HG03025 (cell line): ENCODE results near the gene DPPA5.
A peak's percentile ranks its signal among the peaks of the same experiment; 100 is the strongest.
"Not testable (repeated sequence)": the region's sequence is repeated elsewhere in the genome, so short reads cannot be mapped to it uniquely, and the experiment has no call there.

Experiments used
- ATAC-seq: cut with Tn5 transposase; IDR thresholded peaks from one replicate; pipeline ENCODE4 v1.9.1; 2021; ENCODE audit warnings: mild to moderate bottlenecking, moderate library complexity; ENCODE audit not compliant: unreplicated experiment, low FRiP score

Gene DPPA5

DNA sequence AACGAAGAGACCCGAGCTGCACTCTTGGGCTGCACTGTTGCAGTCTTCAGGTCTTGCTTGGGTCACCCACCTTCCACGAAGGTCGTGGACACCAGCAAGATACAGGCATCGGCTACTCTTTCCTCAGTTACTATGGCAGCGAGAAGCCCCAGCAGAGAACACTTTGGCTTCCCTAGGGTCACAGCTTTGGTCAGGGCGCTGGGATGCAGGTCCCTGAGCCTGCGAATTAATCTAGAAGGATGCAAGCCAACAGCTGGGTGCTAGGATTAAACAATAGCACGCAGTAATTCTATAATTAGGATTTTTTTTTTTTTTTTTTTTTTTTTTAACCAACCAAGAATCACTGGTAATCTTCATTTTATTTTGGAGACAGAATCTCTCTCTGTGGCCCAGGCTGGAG is 10.5 kb upstream of the DPPA5 start:
- ATAC-seq: no peak

DNA sequence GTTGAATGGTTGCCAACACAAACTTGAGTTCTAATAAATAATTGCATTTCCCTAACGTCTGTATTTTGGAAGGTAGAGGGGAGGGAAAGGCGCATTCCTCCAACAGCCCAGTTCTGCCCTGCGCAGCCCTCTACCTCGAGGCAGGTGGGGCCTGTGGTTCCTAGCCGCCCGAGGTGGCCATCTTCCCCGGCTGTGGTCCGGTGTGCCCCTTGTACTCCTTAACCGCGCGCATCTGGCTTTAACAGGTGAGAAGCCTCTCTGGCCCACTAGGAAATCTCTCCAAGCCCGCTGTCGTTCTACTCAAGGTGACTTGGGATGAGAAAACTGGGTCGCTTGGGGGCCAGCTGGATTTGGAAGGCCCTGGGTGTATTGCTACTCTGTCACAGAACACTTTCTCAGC is 10.0 kb upstream of the DPPA5 start:
- ATAC-seq: no peak

DNA sequence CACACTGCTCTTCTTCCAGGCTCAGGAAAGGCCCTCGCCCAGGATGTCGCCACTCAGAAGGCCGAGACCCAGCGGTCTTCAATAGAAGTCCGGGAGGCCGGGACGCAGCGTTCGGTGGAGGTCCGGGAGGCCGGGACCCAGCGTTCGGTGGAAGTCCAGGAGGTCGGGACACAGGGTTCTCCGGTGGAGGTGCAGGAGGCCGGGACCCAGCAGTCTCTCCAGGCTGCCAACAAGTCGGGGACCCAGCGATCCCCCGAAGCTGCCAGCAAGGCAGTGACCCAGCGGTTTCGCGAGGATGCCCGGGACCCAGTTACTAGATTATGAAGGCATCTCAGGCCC is 9.4 kb upstream of the DPPA5 start:
- ATAC-seq: no peak

DNA sequence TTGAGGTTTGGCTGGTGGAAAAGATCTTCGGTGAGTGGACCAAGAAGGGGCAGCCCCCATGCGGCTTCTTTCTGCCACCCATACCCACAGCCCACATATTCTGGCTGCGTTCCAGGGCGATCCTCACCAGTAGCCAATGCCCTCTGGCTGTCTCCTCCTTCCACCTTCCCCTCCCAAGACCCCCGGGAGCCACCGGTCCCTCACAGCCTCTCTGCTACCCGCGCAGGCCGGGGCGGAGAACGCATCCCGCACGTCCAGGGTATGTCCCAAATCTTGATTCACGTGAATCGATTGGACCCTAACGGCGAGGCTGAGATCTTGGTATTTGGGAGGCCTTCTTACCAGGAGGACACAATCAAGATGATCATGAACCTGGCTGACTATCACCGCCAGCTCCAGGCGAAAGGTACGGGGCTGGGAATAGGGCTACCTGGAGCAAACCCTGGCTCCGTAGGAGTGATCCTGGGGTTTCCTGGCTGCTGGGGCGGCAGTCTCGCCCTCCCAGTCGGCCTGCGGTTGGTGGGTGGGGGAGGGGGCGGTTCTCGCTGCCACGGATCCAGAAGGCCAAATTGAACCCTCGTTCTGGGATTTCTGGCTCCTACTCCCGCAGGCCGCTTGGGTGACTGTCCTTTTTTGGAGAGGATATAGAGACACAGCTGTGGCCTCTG is 8.9 kb upstream of the DPPA5 start:
- no peak for ATAC-seq

DNA sequence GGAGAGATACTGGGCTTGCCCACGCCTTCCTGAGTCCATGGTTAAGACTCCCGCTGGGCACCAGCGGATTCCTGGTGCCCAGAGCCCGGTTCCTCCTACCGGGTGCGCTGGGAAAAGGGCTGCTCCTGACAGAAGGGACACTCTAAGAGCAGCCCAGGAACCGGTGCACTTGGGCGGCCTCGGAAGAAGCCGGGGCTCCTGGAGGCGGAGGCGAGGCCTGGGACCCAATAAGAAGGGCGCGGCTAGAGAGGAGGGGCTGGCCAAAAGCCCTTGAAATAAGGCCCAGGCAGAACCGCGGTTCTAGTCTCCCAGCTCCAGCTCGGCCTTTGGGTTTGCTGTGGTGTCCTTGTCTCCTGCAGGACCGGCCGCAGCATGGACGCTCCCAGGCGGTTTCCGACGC is 8.3 kb upstream of the DPPA5 start, which contains the start of gene KHDC3L:
Gene KHDC3L, plus strand, starts transcription at position 301 of the 400 bp plus-strand sequence. Its CDS starts 72 bp downstream, at position 373.
- no peak for ATAC-seq

DNA sequence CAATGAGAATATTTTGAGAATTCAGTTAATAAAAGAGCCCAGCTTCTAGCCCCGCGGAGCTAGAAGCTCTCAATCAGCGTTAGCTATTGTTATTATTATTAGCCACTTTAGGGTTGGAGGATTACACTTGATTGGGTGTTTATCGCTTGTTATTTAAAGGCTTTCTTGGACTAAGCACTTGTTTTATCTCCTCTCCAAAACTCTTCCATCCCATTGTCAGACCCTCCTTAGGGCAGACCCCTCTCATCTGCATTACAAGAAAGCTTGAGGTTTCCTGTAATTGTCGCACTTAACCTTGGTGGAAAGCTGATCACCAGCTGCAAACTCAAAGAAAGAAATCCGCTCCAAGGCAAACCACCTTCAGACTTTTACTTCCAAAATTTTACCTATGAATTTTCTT is 4.8 kb downstream of the DPPA5 start:
- no peak for ATAC-seq

DNA sequence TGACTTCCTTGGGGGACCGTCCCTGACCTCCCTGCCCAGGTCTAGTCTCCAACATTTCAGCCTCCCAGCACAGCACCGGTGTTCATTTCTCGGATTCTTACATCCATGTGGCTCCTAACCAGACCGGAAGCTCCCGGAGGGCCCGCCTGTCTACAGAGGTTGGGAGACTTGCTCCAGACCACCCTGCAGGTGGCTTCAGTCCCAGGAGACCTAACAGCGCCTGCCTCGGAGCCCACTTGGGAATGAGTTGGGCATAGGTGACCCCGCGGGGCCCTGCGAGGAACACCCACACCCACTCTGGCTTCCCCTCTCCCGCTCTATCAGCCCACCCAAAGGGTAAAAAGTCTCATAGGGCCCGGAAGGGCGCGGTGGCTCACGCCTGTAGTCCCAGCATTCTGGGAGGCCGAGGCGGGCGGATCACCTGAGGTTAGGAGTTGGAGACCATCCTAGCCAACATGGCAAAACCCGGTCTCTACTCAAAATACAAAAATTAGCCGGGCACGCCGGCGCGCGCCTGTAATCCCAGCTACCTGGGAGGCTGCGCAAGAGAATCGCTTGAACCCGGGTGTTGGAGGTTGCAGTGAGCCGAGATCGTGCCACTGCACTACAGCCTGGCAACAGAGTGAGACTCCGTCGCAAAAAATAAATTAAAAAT is 5.4 kb downstream of the DPPA5 start:
- ATAC-seq: no peak

DNA sequence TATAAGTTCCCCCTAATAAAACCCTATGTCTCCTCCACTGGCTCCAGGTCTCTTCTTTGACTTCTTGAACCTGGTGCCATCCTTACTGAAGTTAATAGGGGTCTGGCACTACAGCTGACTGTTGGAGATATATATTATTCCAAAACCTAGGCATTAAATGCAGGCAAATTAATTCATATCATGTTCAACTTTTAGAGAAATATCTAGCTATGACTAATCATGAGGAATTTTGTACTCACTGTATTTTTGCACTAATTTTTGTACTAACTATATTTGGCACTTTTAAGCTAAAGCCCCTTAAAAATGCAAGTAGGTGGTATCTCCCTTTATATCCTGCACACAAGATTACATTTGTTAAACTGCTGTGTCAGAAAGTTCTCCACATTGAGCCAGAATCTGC is 10.9 kb downstream of the DPPA5 start:
- ATAC-seq: no peak

DNA sequence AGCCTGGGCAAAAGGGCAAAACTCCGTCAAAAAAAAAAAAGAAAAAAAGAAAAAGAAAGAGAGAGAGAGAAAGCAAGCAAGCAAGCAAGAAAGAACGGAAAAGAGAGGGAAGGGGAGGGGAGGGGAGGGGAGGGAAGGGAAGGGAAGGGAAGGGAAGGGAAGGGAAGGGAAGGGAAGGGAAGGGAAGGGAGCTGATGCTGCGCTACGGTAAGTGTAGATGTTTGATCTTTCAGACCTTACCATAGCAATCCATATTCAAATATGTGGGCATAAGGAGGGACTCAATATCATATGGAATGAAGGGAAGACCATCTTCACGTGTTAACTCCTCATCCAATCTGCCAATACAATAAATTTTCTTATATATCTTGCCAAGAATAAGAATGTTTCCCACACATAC is 11.9 kb downstream of the DPPA5 start:
- ATAC-seq: no peak

DNA sequence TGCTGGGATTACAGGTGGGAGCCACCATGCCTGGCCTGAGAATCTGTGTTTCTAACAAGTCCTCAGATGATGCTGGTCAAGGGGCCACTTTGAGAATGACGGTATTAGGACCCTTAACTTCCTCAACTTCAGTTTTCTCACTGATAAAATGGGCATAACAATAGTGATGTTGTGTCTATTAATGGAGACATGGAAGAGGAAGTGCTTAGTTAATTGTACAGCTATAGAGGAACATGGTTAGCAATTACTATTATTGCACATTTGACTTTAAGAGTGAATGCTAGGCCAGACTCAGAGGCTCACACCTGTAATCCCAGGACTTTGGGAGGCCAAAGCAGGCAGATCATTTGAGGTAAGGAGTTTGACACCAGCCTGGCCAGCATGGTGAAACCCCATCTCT is 12.7 kb downstream of the DPPA5 start:
- no peak for ATAC-seq

DNA sequence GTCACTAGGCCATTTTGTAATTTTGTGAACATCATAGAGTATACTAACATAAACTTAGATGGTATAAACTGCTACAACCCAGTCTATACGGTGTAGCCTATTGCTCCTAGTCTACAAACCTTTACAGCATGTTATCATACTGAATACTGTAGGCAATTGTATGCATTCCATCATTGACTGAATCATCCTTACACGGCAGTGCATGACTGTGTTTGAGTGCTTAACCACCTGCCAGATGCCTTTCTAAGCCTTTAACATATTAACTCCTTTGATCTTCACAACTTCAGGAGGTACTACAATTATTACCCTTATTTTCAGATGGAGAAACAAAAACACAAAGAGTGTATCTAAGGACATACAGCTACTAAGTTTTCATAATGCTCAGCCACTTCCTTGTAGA is 14.0 kb downstream of the DPPA5 start:
- no peak for ATAC-seq

DNA sequence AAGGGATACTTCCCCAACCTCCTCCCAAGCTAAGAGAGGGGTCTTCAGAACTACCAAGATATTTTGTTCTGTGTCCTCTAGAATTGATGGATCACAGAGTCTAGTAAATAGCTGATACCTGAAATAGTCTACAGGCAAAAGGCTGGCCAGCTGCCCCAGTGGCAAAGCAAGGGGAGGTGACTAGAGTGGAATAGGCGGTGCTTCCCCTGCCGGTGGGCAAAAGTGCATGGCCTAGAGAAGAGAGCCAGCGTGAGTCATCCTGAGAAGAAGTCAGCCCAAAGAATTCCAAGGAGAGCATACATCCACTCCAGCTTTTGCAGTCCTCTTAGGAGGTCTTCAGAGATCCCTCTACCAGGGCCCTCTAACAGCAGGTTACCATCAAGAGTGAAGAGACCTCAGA is 14.7 kb downstream of the DPPA5 start:
- no peak for ATAC-seq

DNA sequence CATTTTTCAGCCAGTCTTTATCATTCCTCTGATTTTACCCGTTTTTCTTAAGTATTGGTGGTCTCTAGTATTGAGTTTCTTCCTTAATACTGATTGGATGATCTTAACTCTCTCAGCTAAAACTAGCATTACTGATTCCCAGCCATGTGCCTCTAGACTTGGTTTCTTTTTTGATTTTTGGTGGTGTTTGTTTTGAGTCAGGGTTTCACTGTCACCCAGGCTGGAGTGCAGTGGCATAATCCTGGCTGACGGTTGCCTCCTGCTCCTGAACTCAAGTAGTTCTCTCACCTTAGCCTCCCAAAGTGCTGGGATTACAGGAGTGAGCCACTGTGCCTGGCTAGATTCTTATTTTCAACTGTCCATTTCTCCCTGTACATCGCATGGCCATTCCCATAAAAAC is 24.9 kb downstream of the DPPA5 start:
- no peak for ATAC-seq

DNA sequence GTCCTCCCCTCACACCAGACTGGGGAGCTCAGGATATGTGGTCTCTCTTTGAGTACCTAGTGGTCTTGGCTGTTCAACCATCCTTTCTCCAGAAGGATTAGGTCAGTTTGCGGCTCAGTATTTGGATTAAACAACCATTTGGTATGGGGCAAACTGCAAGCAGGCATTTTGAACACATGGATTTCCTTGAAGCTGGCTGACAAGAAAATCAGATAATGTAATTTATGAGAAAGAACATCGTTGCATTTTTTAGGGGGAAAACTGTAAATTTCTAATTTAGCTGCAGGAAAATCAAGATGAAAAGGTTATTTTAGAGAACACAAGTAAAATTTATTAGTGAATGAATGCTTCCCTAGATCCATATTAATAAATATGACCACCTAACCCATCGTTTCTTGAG is 25.3 kb downstream of the DPPA5 start:
- no peak for ATAC-seq

DNA sequence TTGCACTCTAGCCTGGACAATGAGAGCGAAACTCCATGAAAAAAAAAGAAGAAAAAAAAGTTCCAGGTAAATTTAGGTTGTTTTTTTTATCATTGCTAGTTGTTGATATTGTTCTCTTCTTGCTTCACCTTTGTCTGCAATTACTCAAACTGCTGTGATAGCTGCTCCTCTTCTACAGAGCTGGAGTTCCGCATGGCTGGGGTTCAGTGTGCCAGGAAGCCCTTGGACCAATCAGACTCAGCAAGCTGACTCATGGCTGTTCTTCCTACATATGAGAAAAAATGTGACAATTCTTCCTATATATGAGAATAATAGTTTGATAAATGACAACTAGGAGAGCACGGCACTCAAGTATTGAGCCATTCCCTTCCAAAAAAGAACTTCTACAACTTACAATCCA is 28.4 kb downstream of the DPPA5 start:
- no peak for ATAC-seq

DNA sequence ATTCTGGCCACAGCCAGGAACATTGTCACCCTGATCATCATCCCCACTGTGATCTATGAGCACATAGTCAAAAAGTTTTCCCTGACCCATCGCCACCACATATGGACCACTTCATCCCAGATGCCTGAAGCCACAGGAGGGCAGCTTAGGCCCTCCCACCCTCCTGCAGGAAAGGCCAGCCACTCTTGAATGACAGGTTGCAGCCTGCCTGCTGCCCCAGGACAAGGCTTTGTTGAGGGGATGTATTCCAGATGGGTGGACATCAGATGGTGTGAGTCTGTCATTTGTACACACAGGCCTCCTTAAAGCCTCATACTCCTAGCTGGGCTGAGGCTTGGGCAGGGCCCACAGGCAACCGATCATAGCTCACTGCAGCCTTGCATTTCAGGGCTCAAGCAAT is 30.8 kb downstream of the DPPA5 start:
- ATAC-seq: no peak

DNA sequence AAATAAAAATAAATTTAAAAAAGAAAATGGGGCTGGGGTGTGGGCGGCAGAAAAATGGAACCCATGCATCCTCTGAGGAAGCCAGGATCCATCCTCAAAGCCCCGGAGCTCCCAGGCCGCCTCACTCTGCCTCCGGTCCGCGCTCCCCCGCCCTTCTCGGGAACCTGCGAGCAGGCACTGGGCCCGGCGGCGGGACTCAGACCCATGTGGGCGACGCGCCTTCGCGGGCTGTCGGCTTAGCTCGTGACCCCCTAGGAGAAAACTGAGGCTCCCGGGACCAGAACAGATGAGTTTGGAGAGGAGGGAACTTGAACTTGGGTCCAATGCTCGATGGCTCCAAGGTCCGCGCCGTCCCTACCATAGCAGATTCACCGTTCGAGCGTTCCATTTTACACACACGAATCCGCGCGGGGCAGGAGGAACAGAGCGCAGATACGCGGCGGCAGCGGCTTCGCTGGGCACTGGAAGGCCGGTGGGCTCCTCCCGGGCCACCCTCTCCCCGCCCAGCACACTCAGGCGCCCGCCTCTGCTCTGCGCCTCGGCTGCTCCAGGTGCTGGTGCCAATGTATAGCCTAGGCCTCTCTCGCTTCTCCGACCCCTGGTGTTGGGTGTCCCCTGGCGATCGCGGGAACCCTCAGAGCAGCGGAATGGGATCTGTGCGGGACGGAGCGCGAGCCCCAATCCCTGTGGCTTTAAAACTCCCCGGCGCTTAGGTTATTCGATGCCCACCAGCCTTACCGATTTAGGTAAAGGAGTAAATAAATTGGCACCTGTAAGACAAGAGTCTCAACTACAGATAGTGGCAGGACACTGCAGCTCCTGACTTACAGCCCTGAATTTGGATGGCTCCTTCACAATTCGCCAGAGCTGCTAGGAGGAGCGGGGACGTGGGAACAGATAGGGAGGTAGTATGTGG is 39.2 kb downstream of the DPPA5 start:
- no peak for ATAC-seq

DNA sequence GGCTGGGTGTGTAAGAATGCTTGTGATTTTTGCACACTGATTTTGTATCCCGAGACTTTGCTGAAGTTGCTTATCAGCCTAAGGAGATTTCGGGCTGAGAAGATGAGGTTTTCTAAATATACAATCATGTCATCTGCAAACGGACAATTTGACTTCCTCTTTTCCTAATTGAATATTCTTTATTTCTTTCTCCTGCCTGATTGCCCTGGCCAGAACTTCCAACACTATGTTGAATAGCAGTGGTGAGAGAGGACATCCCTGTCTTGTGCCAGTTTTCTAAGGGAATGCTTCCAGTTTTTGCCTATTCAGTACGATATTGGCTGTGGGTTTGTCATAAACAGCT is 43.6 kb downstream of the DPPA5 start:
- not testable (repeated sequence) for ATAC-seq

DNA sequence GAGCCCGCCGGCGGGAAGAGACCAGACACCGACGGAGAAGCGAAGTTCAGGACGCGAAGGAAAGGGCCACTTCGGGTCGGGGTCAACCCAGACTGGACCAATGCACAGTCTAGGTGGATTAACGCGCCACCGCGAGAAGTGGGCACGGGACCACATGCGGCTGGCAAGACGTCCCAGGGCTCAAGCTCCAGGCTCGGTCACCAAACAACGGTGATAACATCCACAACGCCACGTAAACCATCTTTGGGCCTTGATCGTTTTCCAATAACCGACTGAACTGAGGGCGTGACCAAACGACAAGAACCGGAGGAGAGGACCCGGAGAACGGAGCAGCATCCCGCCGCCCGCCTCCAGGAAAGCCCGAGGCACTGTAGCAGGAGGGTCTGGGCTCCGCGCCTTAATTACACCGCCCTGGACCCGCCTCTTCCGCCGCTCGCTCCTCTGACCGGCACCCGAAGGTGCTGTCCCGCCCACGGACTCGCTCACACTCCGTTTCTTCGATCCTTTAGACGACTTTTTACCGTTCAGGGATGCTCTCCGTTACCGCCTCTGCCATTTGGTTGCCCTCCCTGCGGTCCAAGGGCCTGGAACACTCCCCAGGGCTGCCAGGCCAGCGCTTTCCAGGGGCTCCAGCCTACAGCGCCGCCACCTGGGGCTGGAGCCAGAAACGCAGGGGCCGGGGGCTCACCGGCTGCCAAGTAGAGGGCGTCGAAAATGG is 44.1 kb downstream of the DPPA5 start:
- peak; percentile 99 for ATAC-seq

DNA sequence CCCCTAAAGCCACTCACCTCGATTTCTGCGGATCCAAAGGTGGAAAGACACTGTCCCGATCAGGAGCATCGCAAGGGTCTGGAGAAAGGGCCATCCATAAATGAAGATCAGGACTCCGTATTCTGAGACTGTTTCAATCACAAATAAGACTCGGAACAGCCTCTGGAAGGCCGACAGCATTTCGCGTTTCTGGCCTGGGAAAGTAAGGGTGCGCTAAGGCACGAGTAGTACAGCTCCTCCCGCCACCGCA is 44.6 kb downstream of the DPPA5 start:
- ATAC-seq: peak; percentile 41
